Mesendoderm (in vitro differentiated cells): ENCODE measurements around the gene TPPP2. TPM values are rescaled to one million over a fixed set of nuclear protein-coding genes. Genes with fewer than 3 reads are reported as not detected.
"Not testable (repeated sequence)": the region's sequence is repeated elsewhere in the genome, so short reads cannot be mapped to it uniquely, and the experiment has no call there.

Source experiments
- DNase-seq: peaks from one replicate; pipeline ENCODE4 v3.0.0; 2013
- H2AK5ac ChIP-seq: 2 replicates; pipeline ENCODE4 v1.6.1; 2013; ENCODE audit warnings: low read length, inconsistent platforms
- H2BK120ac ChIP-seq: 2 replicates; pipeline ENCODE4 v1.6.1; 2013; ENCODE audit warnings: low read depth, mild to moderate bottlenecking, low read length, moderate library complexity, mixed read lengths
- H2BK15ac ChIP-seq: replicated peaks from 2 replicates; pipeline ENCODE4 v1.6.1; 2013; ENCODE audit warnings: low read depth, mild to moderate bottlenecking, moderate library complexity
- H2BK5ac ChIP-seq: 2 replicates; pipeline ENCODE4 v1.6.1; 2013; ENCODE audit warnings: low read length, inconsistent platforms
- H3K18ac ChIP-seq: 2 replicates; pipeline ENCODE4 v1.6.1; 2013; ENCODE audit warnings: mild to moderate bottlenecking, low read length, mixed read lengths
- H3K23ac ChIP-seq: one replicate; pipeline ENCODE4 v1.6.1; 2013; ENCODE audit warnings: low read length
- H3K27ac ChIP-seq: 2 replicates; pipeline ENCODE4 v1.5.1; 2013; ENCODE audit warnings: low read depth, mild to moderate bottlenecking, inconsistent platforms, low read length, moderate library complexity
- H3K27me3 ChIP-seq: 2 replicates; pipeline ENCODE4 v1.6.1; 2013; ENCODE audit warnings: low read length, control low read depth, mild to moderate bottlenecking, inconsistent platforms; ENCODE audit not compliant: insufficient read depth, poor library complexity
- H3K36me3 ChIP-seq: 2 replicates; pipeline ENCODE4 v1.6.1; 2013; ENCODE audit warnings: low read length, inconsistent platforms; ENCODE audit not compliant: control insufficient read depth, insufficient read depth
- H3K4ac ChIP-seq: one replicate; pipeline ENCODE4 v1.6.1; 2013; ENCODE audit warnings: low read depth, mild to moderate bottlenecking, low read length, moderate library complexity
- H3K4me1 ChIP-seq: 2 replicates; pipeline ENCODE4 v1.6.1; 2013; ENCODE audit warnings: low read depth, low read length, inconsistent platforms; ENCODE audit not compliant: control insufficient read depth
- H3K4me2 ChIP-seq: 2 replicates; pipeline ENCODE4 v1.6.1; 2013; ENCODE audit warnings: low read length
- H3K4me3 ChIP-seq: 2 replicates; pipeline ENCODE4 v1.5.1; 2013; ENCODE audit warnings: mild to moderate bottlenecking, low read length
- H3K56ac ChIP-seq: one replicate; pipeline ENCODE4 v1.6.1; 2013; ENCODE audit warnings: low read length
- H3K79me1 ChIP-seq: 2 replicates; pipeline ENCODE4 v1.6.1; 2013; ENCODE audit warnings: low read length, inconsistent platforms
- H3K79me2 ChIP-seq: 2 replicates; pipeline ENCODE4 v1.6.1; 2013; ENCODE audit warnings: mild to moderate bottlenecking, low read length; ENCODE audit not compliant: control insufficient read depth, insufficient read depth
- H3K9ac ChIP-seq: 2 replicates; pipeline ENCODE4 v1.6.1; 2013; ENCODE audit warnings: low read length, inconsistent platforms
- H4K5ac ChIP-seq: one replicate; pipeline ENCODE4 v1.6.1; 2013; ENCODE audit warnings: low read length
- H4K8ac ChIP-seq: one replicate; pipeline ENCODE4 v1.6.1; 2013; ENCODE audit warnings: low read depth, mild to moderate bottlenecking, control low read depth, low read length, moderate library complexity
- WGBS: extraction: QIAGEN DNeasy Blood & Tissue Kit; methylation state at CpG from one replicate; pipeline ENCODE4 v1.1.7; 2013; ENCODE audit warnings: low lambda C conversion rate, missing lambda C conversion rate; ENCODE audit not compliant: insufficient coverage; ENCODE audit errors: extremely low coverage; 5-methylcytosine and 5-hydroxymethylcytosine counted together
- polyA plus RNA-seq, 2 experiments: library from polyadenylated mRNA; stranded (reverse); fragments of 200-250 nt; gene quantifications; one replicate each; pipeline ENCODE4 v1.2.3, GENCODE V29; 2013

TPPP2 gene
- 0.06 TPM for polyA plus RNA-seq (2013, experiment 1 of 2)
- polyA plus RNA-seq (2013, experiment 2 of 2) = not detected

DNA sequence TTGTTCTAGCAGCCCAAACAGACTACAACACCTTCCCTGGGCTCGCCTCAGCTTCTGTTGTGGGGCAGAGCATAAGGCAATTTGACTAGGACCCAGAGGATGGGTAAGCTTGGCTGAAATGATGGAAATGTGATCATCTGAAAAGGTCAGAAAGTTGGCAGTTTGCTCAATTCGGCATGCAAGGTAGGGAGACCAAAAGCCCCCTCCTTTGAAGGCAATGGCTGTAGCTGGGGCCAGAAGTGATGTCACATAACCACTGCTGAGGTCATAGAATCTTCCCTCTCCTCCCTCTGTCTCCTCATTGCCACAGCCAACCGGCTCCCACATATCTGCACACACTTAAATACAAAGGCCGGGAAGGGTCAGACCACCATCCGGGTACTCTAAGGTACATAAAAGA lies at the start of gene TPPP2:
TSS of gene TPPP2 (plus strand) at position 301 of the 400 bp plus-strand sequence. CDS start 365 bp downstream, outside the sequence.
- Histone ChIP-seq H3K4ac (no peak within 1 kb of the TSS), H3K56ac (no peak within 1 kb of the TSS), H3K79me2 (no peaks in the 10 kb centered on the region), H3K79me1 (no peaks in the 10 kb centered on the region), H3K9ac (no peak within 1 kb of the TSS), H2BK15ac (no peak within 1 kb of the TSS), H2AK5ac (no peak within 1 kb of the TSS), H2BK120ac (no peak within 1 kb of the TSS), H3K4me1 (peaks cover 9% of the 10 kb centered on the region), H3K18ac (no peak within 1 kb of the TSS), H4K5ac (no peak within 1 kb of the TSS), H3K27ac (no peak within 1 kb of the TSS), H2BK5ac (no peak within 1 kb of the TSS), H4K8ac (no peak within 1 kb of the TSS), H3K23ac (no peak within 1 kb of the TSS), H3K4me2 (no peak within 1 kb of the TSS), H3K4me3 (no peak within 1 kb of the TSS), H3K27me3 (no peaks in the 10 kb centered on the region), H3K36me3 (no peaks in the 10 kb centered on the region)
- no peak for DNase-seq
- WGBS = no CpG with 5 or more reads among the region's 5 CpGs

DNA sequence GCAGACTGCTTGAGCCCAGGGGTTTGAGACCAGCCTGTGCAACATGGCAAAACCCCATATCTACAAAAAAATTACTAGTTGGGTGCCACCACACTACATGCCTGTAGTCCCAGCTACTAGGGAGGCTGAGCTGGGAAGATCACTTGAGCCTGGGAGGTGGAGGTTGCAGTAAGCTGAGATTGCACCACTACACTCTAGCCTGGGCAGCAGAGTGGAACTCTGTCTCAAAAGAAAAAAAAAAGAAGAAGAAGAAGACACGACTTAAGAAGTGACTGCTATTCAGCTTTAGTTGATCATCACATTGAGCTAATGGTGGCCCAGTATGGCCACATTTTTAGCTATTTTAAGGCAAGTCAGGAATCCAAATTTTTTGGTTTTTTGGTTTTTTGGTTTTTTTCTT lies 49.1 kb upstream of the TPPP2 start:
- no peaks in the 10 kb centered on the region for H3K27me3 ChIP-seq
- no peak overlapping the region for H3K9ac ChIP-seq
- H3K18ac ChIP-seq = no peak overlapping the region
- no peaks in the 10 kb centered on the region for H3K79me2 ChIP-seq
- no peaks in the 10 kb centered on the region for H3K4me1 ChIP-seq
- H4K8ac ChIP-seq = no peak overlapping the region
- no peak overlapping the region for H3K23ac ChIP-seq
- no peak overlapping the region for H2BK120ac ChIP-seq
- H2BK15ac ChIP-seq = no peak overlapping the region
- no peak overlapping the region for H3K4ac ChIP-seq
- no CpG with 5 or more reads among the region's 1 CpG for WGBS
- no peak overlapping the region for H3K4me3 ChIP-seq
- H3K27ac ChIP-seq = no peak overlapping the region
- no peak overlapping the region for H3K56ac ChIP-seq
- H3K4me2 ChIP-seq = no peak overlapping the region
- no peak overlapping the region for H4K5ac ChIP-seq
- no peaks in the 10 kb centered on the region for H3K36me3 ChIP-seq
- H3K79me1 ChIP-seq = no peaks in the 10 kb centered on the region
- H2AK5ac ChIP-seq = no peak overlapping the region
- no peak for DNase-seq
- H2BK5ac ChIP-seq = no peak overlapping the region

DNA sequence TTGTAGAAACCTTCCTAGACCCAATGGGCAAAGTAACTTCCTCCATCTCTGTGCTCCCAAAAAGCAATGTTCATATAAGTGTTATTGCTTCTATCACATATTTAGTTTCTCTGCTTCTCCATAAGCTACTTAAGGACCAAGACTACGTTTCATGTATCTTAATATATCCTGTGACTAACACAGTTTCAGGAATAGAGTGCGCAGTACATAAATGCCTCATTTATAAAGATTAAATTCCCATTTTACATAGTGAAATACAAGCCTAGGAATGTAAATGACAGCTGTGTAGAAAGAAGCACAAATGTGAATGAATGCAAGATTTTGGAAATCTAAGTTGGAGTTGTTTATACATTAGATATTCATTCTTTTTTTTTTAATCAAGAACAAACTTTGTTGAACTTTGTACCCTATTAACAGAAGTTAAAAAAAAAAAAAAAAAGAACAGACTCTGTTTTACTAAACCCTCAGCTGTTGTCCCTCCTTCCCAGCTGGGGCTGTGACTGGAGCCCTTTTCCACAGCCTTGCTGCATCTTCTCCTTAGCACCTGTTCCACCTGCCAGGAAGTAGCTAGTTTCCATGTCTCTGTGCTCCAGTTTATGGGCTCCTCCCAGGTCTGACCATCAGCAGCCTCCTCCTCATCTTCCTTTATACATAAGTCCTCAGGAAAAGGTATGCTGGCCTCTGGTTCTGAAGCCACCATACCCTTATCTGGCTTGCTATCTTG lies 47.2 kb upstream of the TPPP2 start:
- no peak overlapping the region for H3K56ac ChIP-seq
- H3K18ac ChIP-seq = no peak overlapping the region
- no peak overlapping the region for H3K4ac ChIP-seq
- no peak overlapping the region for H3K27ac ChIP-seq
- no peak overlapping the region for H2BK120ac ChIP-seq
- no peaks in the 10 kb centered on the region for H3K79me1 ChIP-seq
- no peak overlapping the region for H4K8ac ChIP-seq
- no peak overlapping the region for H3K4me3 ChIP-seq
- no peak overlapping the region for H2BK15ac ChIP-seq
- H3K4me1 ChIP-seq = no peaks in the 10 kb centered on the region
- H4K5ac ChIP-seq = no peak overlapping the region
- DNase-seq = no peak
- WGBS = no CpG with 5 or more reads among the region's 2 CpGs
- H2BK5ac ChIP-seq = no peak overlapping the region
- no peak overlapping the region for H3K23ac ChIP-seq
- H3K79me2 ChIP-seq = no peaks in the 10 kb centered on the region
- no peaks in the 10 kb centered on the region for H3K36me3 ChIP-seq
- no peak overlapping the region for H3K9ac ChIP-seq
- H3K27me3 ChIP-seq = no peaks in the 10 kb centered on the region
- H2AK5ac ChIP-seq = no peak overlapping the region
- H3K4me2 ChIP-seq = no peak overlapping the region

DNA sequence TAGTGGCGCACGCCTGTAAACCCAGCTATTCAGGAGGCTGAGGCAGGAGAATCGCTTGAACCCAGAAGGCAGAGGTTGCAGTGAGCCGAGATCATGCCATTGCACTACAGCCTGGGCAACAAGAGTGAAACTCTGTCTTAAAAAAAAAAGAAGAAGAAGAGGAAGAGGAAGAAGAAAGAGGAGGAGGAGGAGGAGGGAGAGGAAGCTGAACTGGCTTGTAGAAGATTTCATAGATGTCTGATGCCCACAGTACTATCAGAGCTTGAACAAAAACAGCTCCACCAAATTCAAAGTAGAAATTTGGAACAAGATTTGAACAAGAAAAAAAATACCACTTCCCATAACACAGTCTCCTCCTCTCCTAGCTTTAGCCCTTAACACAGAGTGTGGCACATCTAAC lies 44.4 kb upstream of the TPPP2 start:
- H4K8ac ChIP-seq, H3K4ac ChIP-seq, H3K79me2 ChIP-seq, H3K36me3 ChIP-seq, H4K5ac ChIP-seq, H3K27me3 ChIP-seq, H2BK15ac ChIP-seq, H2AK5ac ChIP-seq, H3K4me3 ChIP-seq, H3K27ac ChIP-seq, H3K79me1 ChIP-seq, H3K18ac ChIP-seq, H3K4me1 ChIP-seq, H3K4me2 ChIP-seq, H3K56ac ChIP-seq, H2BK5ac ChIP-seq, H3K9ac ChIP-seq, DNase-seq, H3K23ac ChIP-seq, H2BK120ac ChIP-seq: not testable (repeated sequence)
- WGBS = no CpG with 5 or more reads among the region's 4 CpGs

- Histone ChIP-seq H3K4me3 (no peak overlapping the region), H4K8ac (no peak overlapping the region), H3K27ac (no peak overlapping the region), H3K27me3 (no peaks in the 10 kb centered on the region), H2BK5ac (no peak overlapping the region), H3K79me2 (peaks cover 8% of the 10 kb centered on the region), H3K56ac (no peak overlapping the region), H3K9ac (no peak overlapping the region), H3K36me3 (no peaks in the 10 kb centered on the region), H2BK120ac (no peak overlapping the region), H2AK5ac (no peak overlapping the region), H4K5ac (no peak overlapping the region), H3K23ac (no peak overlapping the region), H3K4ac (no peak overlapping the region), H2BK15ac (no peak overlapping the region), H3K18ac (no peak overlapping the region), H3K4me2 (no peak overlapping the region), H3K4me1 (peaks cover 5% of the 10 kb centered on the region), H3K79me1 (peaks cover 3% of the 10 kb centered on the region)
- no peak for DNase-seq
- no CpG with 5 or more reads among the region's 2 CpGs for WGBS
Measured at GRCh38 chr14:20986811-20987210, 43.2 kb upstream of the TPPP2 start.
